GM12878 (cell line): ENCODE data around the gene CIB2. TPM values are rescaled to one million over a fixed set of nuclear protein-coding genes. Genes with fewer than 3 reads are reported as not detected.

Source experiments
- BCL11A ChIP-seq: IDR thresholded peaks from 2 replicates; pipeline ENCODE4 v1.6.1; 2011; ENCODE audit warnings: low read depth, low read length
- BCLAF1 ChIP-seq: fragments of 450-650 bp; IDR thresholded peaks from 2 replicates; pipeline ENCODE4 v1.6.1; 2017; ENCODE audit warnings: antibody characterized with exemption, mild to moderate bottlenecking, moderate library complexity
- CEBPZ ChIP-seq: fragments of 150-350 bp; IDR thresholded peaks from 2 replicates; pipeline ENCODE4 v1.6.1; 2016; ENCODE audit warnings: low read depth, low read length
- CTCF ChIP-seq, 3 experiments: IDR thresholded peaks in 2 of 3; conservative IDR thresholded peaks in 1 of 3; 2 replicates each; pipeline ENCODE4 v1.5.1; 2011; ENCODE audit warnings: low read depth in 3 of 3, low read length in 3 of 3, mild to moderate bottlenecking in 3 of 3, control low read depth in 2 of 3, moderate library complexity in 2 of 3, inconsistent platforms in 1 of 3, mixed read lengths in 1 of 3; ENCODE audit not compliant: control insufficient read depth in 2 of 3, insufficient read depth in 1 of 3; ENCODE audit errors: extremely low read depth in 1 of 3
- E2F4 ChIP-seq: IDR thresholded peaks from 2 replicates; pipeline ENCODE4 v1.6.1; 2012; ENCODE audit warnings: low read depth, low read length, improper control_type of control experiment
- EGR1 ChIP-seq, 2 experiments: IDR thresholded peaks; 1 replicate in 1 of 2; 2 replicates in 1 of 2; pipeline ENCODE4 v1.6.1; 2011 to 2012; ENCODE audit warnings: low read depth in 2 of 2, low read length in 2 of 2, borderline replicate concordance in 1 of 2, mild to moderate bottlenecking in 1 of 2, moderate library complexity in 1 of 2
- IKZF1 ChIP-seq: fragments of 450-650 bp; conservative IDR thresholded peaks from 2 replicates; pipeline ENCODE4 v1.6.1; 2017; ENCODE audit warnings: antibody characterized with exemption, mild to moderate bottlenecking
- IKZF2 ChIP-seq, 2 experiments: fragments of 450-650 bp; IDR thresholded peaks; 2 replicates each; pipeline ENCODE4 v1.6.1; 2017; ENCODE audit warnings: mild to moderate bottlenecking in 2 of 2, moderate library complexity in 2 of 2
- JUND ChIP-seq: IDR thresholded peaks from 2 replicates; pipeline ENCODE4 v1.6.1; 2012; ENCODE audit warnings: low read depth, mild to moderate bottlenecking, low read length, improper control_type of control experiment, moderate library complexity
- LARP7 ChIP-seq: fragments of 450-650 bp; IDR thresholded peaks from 2 replicates; pipeline ENCODE4 v1.6.1; 2017; ENCODE audit warnings: mild to moderate bottlenecking
- NFYA ChIP-seq: IDR thresholded peaks from 2 replicates; pipeline ENCODE4 v1.6.1; 2011; ENCODE audit warnings: low read depth, mild to moderate bottlenecking, low read length, improper control_type of control experiment, borderline replicate concordance
- PML ChIP-seq: IDR thresholded peaks from 2 replicates; pipeline ENCODE4 v1.6.1; 2012; ENCODE audit warnings: low read length, inconsistent platforms
- SIN3A ChIP-seq: IDR thresholded peaks from 2 replicates; pipeline ENCODE4 v1.6.1; 2012; ENCODE audit warnings: low read depth, low read length, improper control_type of control experiment
- SMC3 ChIP-seq: IDR thresholded peaks from 2 replicates; pipeline ENCODE4 v1.6.1; 2011; ENCODE audit warnings: low read length, improper control_type of control experiment, borderline replicate concordance
- SUPT20H ChIP-seq: IDR thresholded peaks from 2 replicates; pipeline ENCODE4 v1.6.1; 2011; ENCODE audit warnings: low read depth, mild to moderate bottlenecking, low read length, moderate library complexity, borderline replicate concordance; ENCODE audit not compliant: control insufficient read depth
- TCF7 ChIP-seq: IDR thresholded peaks from 2 replicates; pipeline ENCODE4 v1.6.1; 2014; ENCODE audit warnings: antibody characterized with exemption, borderline replicate concordance
- ZBED1 ChIP-seq: IDR thresholded peaks from 2 replicates; pipeline ENCODE4 v1.6.1; 2016; ENCODE audit warnings: borderline replicate concordance
- polyA plus RNA-seq, 11 experiments: library from polyadenylated mRNA; depleted of rRNA in 4 of 11; unstranded in 6 of 11; stranded (reverse) in 5 of 11; fragments of >200 nt; fragmentation: Nextera tagmentation in 4 of 11; fragmentation: Illumina TruSeq in 1 of 11; extraction: Ambion mirVana in 4 of 11; extraction: Trizol in 1 of 11; gene quantifications; 1 replicate in 1 of 11; 2 replicates in 10 of 11; pipeline versions ENCODE4 v1.2.1 to v1.2.3, GENCODE V29; 2011 to 2016; ENCODE audit warnings: inconsistent platforms in 2 of 11, missing spikeins in 2 of 11, low read depth in 1 of 11
- total RNA-seq, 4 experiments: library from RNA; depleted of rRNA in 3 of 4; stranded (reverse); fragments of >200 nt in 3 of 4; fragmentation: Illumina TruSeq in 1 of 4; extraction: Trizol in 1 of 4; gene quantifications; 2 replicates each; pipeline versions ENCODE4 v1.2.1 to v1.2.3, GENCODE V29; 2013 to 2021
- TF ChIP-seq, protein P1 (sequence below): fragments of 450-650 bp; IDR thresholded peaks from 2 replicates; pipeline ENCODE4 v1.6.1; 2016; ENCODE audit warnings: mild to moderate bottlenecking

Gene CIB2
- total and polyA plus RNA-seq, 10 of the 15 experiments (the other 5 are each of a cell fraction or from before 2014, with no cell fraction given), result 0.56 to 12.1 (median 7.1) TPM

DNA sequence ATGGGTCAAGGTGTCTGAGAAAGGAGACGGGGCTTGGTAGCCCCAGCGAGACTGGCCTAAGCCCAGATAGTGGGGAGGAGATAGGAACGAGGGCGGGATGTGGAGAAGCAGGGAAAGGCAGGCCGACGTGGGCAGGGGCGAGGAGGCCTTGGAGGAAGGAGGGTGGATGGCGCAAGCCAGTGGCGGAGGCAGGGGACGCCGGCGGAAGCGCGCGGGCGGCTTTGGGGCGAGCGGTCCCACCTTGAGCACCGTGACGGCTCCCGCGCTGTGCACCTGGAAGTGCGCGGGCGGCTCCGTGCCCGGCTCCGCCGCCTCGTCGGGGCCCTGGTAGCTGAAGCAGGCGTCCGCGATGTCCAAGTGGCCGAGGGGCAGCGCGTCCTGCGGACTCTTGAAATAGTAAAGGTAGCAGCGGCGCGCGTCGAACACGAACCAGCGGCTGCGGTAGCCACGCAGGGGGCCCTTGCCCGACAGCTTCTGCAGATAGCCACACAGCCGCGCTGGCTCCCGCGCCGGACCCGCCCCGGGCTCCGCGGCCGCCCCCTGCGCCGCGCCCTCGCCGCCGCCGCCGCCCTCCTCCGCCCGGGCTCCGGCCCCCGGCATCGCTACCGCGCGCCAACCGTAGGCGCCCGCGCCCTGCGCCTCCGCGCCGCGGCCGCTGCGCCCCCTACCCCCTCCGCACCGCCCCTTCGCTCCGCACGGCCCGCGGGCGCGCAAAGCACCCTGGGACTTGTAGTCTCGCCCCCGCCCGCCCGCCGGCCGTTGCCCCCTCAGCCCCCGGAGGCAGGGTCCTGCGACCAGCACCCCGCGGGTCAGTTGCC, 54.0 kb downstream of the CIB2 start, which contains the start of gene TBC1D2B (continued):
- TF ChIP-seq EGR1 (IDR thresholded peaks at IDR 0.05; ENCODE audit: borderline replicate concordance in 1 of 2, low read depth in 2 of 2, low read length in 2 of 2) (peak in 1 of 2 experiments; percentile 83; a peak in 2 of 3 replicates), NFYA (no peak), E2F4 (no peak), CEBPZ (no peak), SMC3 (no peak), JUND (no peak), SUPT20H (no peak), IKZF1 (peak; percentile 88), ZBED1 (no peak), BCL11A (no peak), LARP7 (peak; percentile 85), PML (no peak), BCLAF1 (no peak), TCF7 (no peak), SIN3A (peak; percentile 56; the same call in 1 of the 2 replicates), IKZF2 (IDR thresholded peaks at IDR 0.05) (peak in 1 of 2 experiments; percentile 9; a peak in 1 of 4 replicates), CTCF (IDR thresholded peaks at IDR 0.05 in 2 of 3, conservative IDR thresholded peaks at IDR 0.05 in 1 of 3; ENCODE audit: control insufficient read depth in 2 of 3, extremely low read depth in 1 of 3, insufficient read depth in 1 of 3, low read depth in 3 of 3, low read length in 3 of 3) (no peak; a peak in 1 of 6 replicates)
- TF ChIP-seq, protein P1, sequence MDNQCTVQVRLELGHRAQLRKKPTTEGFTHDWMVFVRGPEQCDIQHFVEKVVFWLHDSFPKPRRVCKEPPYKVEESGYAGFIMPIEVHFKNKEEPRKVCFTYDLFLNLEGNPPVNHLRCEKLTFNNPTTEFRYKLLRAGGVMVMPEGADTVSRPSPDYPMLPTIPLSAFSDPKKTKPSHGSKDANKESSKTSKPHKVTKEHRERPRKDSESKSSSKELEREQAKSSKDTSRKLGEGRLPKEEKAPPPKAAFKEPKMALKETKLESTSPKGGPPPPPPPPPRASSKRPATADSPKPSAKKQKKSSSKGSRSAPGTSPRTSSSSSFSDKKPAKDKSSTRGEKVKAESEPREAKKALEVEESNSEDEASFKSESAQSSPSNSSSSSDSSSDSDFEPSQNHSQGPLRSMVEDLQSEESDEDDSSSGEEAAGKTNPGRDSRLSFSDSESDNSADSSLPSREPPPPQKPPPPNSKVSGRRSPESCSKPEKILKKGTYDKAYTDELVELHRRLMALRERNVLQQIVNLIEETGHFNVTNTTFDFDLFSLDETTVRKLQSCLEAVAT, result peak; percentile 70
